ENCODE data around the gene CBFB. TPM values are rescaled to one million over a fixed set of nuclear protein-coding genes. Genes with fewer than 3 reads are reported as not detected.

Gene CBFB
- total and polyA plus RNA-seq, 9 of the 15 experiments (the other 6 are each of a cell fraction or from before 2014, with no cell fraction given) = 22.0 to 112 (median 66.5) TPM

DNA sequence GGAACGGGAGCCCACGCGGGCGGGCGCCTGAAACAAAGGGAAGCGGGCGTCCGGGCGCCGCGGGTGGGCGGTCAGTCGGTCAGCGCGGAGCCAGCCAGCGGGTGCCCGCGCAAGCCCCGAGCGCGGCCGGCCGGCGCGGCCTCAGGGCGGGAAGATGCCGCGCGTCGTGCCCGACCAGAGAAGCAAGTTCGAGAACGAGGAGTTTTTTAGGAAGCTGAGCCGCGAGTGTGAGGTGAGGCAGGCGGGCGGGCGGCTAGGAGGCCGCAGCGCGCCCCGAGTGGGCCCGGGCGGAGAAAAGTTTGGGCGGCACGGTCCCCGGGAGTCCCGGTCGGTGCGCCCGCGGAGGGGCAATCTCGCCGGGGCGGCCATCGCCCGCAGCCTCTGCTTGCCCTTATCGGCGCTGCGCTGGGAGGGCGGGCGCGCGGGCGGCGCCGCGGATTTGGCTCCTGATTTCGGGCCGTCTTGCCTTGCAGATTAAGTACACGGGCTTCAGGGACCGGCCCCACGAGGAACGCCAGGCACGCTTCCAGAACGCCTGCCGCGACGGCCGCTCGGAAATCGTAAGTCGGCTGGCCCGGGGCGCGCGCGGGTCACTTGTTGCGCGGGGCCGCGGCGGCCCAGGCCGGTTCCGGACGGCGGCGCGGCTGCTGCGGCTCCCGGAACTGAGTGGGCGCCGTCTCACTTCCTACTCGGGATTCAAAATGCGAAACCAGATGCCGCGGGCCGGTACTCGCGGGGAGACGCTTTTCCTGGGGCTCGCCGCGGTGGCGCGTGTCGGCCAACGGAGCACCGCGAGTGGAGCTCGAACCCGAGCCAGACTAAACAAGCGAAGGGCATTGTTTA is 526 bp downstream of the CBFB start (continued):
- TF ChIP-seq, protein P1, sequence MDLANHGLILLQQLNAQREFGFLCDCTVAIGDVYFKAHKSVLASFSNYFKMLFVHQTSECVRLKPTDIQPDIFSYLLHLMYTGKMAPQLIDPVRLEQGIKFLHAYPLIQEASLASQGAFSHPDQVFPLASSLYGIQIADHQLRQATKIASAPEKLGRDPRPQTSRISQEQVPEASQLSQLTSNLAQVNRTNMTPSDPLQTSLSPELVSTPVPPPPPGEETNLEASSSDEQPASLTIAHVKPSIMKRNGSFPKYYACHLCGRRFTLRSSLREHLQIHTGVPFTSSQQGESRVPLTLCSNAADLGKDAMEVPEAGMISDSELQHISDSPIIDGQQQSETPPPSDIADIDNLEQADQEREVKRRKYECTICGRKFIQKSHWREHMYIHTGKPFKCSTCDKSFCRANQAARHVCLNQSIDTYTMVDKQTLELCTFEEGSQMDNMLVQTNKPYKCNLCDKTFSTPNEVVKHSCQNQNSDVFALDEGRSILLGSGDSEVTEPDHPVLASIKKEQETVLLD (IDR thresholded peaks at IDR 0.05) = no peak
- no peak for TF ChIP-seq ETV5 (CRISPR knock-in tag; IDR thresholded peaks at IDR 0.05; ENCODE audit: low read depth)
- no peak for TF ChIP-seq NR2C2 (CRISPR knock-in tag; IDR thresholded peaks at IDR 0.05)
- TF ChIP-seq NR2C2 (tag; IDR thresholded peaks at IDR 0.05) = no peak
- no peak for TF ChIP-seq RHOXF2B (CRISPR knock-in tag; conservative IDR thresholded peaks at IDR 0.05)
- TF ChIP-seq ZNF146 (CRISPR knock-in tag; IDR thresholded peaks at IDR 0.05; ENCODE audit: unreplicated experiment) = no peak
- TF ChIP-seq, protein P2, sequence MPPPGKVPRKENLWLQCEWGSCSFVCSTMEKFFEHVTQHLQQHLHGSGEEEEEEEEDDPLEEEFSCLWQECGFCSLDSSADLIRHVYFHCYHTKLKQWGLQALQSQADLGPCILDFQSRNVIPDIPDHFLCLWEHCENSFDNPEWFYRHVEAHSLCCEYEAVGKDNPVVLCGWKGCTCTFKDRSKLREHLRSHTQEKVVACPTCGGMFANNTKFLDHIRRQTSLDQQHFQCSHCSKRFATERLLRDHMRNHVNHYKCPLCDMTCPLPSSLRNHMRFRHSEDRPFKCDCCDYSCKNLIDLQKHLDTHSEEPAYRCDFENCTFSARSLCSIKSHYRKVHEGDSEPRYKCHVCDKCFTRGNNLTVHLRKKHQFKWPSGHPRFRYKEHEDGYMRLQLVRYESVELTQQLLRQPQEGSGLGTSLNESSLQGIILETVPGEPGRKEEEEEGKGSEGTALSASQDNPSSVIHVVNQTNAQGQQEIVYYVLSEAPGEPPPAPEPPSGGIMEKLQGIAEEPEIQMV (tag; conservative IDR thresholded peaks at IDR 0.05; ENCODE audit: low read depth) = no peak
- TF ChIP-seq GABPB1 (CRISPR knock-in tag; IDR thresholded peaks at IDR 0.05) = no peak
- TF ChIP-seq MYBL2 (IDR thresholded peaks at IDR 0.05; ENCODE audit: low read depth) = 0 out of 2 replicates have a peak, but pooled peaks have one; percentile 49
- no peak for TF ChIP-seq MYBL2 (CRISPR knock-in tag; IDR thresholded peaks at IDR 0.05; ENCODE audit: borderline replicate concordance)
- TF ChIP-seq KLF16 (IDR thresholded peaks at IDR 0.05) = 0 out of 2 replicates have a peak, but pooled peaks have one; percentile 5
- no peak for TF ChIP-seq KHSRP (IDR thresholded peaks at IDR 0.05)
- TF ChIP-seq PHB2 (IDR thresholded peaks at IDR 0.05; ENCODE audit: low read depth) = no peak
- TF ChIP-seq JUNB (CRISPR knock-in tag; conservative IDR thresholded peaks at IDR 0.05) = no peak
- TF ChIP-seq XRCC3 (IDR thresholded peaks at IDR 0.05) = no peak
- TF ChIP-seq MCM5 (IDR thresholded peaks at IDR 0.05; ENCODE audit: low read depth) = no peak
- TF ChIP-seq NBN (IDR thresholded peaks at IDR 0.05; ENCODE audit: low read depth) = no peak
- TF ChIP-seq EWSR1 (IDR thresholded peaks at IDR 0.05; ENCODE audit: borderline replicate concordance, low read depth, partially characterized antibody) = no peak
- TF ChIP-seq MTA3 (IDR thresholded peaks at IDR 0.05; ENCODE audit: borderline replicate concordance) = 0 out of 2 replicates have a peak, but pooled peaks have one; percentile 64
- no peak; the same call in 1 of the 2 replicates for TF ChIP-seq E2F3 (CRISPR knock-in tag; IDR thresholded peaks at IDR 0.05)
